HUDEP-2 (cell line): ENCODE data around the gene PRSS33.

ENCODE experiments used
- DNase-seq, 76 experiments: peaks; one replicate each; lab custom pipeline; 2025; ENCODE audit not compliant: unreplicated experiment in 76 of 76; lab: John Stamatoyannopoulos, UW

Gene PRSS33, protein sequence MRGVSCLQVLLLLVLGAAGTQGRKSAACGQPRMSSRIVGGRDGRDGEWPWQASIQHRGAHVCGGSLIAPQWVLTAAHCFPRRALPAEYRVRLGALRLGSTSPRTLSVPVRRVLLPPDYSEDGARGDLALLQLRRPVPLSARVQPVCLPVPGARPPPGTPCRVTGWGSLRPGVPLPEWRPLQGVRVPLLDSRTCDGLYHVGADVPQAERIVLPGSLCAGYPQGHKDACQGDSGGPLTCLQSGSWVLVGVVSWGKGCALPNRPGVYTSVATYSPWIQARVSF

DNA sequence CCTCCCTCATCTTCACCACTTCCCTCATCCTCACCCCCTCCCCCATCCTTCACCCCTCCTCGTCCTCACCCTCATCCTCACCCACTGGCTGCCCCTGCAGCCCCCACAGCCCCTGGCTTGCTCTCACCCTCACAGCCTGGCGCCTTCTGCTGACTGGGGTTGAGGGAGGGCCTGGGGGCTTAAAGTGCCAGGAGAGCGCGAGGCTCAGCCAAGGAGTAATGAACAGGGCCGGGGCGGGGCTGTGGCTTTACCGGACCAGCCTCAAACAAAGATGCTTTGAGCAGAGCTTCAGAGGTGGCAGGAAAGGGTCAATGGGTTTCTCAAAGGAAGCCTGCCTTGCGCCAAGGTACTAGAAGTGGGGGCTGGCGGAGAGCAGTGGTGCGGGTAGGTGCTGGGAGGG lies at the start of gene PRSS33:
TSS of gene PRSS33 (minus strand) at position 155 of the 400 bp plus-strand sequence. CDS start 1,013 bp downstream, outside the sequence.
- DNase-seq, result no peak

DNA sequence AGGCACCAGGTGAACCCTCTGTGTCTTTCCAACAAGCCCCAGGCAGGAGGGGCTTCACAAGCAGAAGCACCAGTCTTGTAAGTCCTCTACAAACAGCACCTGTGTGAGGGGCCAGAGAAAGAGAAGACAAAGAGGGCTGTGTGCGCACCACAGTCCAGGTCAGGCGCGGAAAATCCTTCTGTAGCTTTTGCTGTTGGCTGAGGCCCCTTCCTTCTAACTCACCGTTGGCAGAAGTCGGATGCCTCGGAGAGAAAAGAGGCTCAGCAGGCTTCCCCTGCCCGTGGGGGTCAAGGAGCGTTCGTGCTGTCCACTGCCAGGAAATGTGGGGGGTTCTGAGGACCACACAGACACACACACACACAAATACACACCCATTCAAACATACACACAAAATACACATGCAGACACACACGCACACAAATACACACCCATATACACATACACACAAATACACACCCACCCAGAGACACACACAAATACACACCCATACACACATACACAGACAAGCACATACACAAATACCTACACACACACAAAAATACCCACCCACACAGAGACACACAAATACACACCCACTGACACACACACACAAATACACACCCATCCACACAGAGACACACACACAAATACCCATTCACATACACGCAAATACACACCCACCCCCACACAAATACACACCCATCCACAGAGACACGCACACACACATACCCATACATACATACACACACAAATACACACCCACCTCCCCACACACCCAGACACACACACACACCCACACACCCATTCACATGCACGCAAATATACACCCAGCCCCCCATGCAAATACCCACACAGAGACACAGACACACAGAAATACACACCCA lies 49.5 kb upstream of the PRSS33 start:
- no peak for DNase-seq

- no peak for DNase-seq
These were observed 48.5 kb upstream of the PRSS33 start for GRCh38 chr16:2835638-2836493.

- no peak for DNase-seq
These were observed 47.6 kb upstream of the PRSS33 start for GRCh38 chr16:2834968-2835367.

DNA sequence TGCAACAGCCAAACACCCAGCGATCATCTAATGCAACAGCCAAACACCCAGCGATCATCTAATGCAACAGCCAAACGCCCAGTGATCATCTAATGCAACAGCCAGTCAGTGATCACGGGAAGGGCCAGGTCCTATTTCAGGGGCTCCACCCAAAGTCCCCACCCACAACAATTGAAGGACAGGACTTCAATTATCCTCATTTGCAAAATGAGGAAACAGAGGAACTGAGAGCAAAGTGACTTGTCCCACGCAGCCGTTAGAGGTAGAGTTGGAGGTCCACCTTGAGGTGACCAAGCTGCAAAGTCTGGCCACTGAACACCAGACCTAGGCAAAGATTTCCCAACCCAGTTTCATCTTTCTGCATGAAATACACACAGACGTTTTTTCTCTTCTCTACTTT lies 46.4 kb upstream of the PRSS33 start:
- DNase-seq, result no peak

- no peak for DNase-seq
These were observed 43.8 kb upstream of the PRSS33 start for GRCh38 chr16:2831203-2831602.

DNA sequence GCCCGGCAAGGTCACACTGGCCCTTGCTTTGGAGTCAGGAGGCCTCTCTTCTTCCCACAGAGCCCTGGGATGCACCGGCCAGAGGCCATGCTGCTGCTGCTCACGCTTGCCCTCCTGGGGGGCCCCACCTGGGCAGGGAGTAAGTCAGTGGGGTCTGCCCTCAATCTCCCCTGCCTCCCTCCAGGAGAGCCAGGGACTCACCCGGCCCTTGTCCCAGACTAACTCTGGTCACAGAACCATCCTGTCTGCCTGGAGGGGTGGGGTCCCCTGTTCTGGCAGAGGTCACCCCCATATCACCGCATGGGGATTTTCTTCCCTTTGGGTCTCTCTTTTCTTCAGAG lies 43.0 kb upstream of the PRSS33 start:
- DNase-seq, result no peak

GRCh38 chr16:2829501-2830354 lies 42.4 kb upstream of the PRSS33 start, which contains the start of gene ZG16B:
ZG16B (plus strand) TSS chr16:2830303; CDS start chr16:2830442, 139 bp downstream.
- peak in 1 of 76 experiments; percentile 3 for DNase-seq

- DNase-seq, result no peak
These were observed 41.6 kb upstream of the PRSS33 start for GRCh38 chr16:2828876-2829430.

- no peak for DNase-seq
These were observed 41.1 kb upstream of the PRSS33 start for GRCh38 chr16:2828521-2828840.

DNA sequence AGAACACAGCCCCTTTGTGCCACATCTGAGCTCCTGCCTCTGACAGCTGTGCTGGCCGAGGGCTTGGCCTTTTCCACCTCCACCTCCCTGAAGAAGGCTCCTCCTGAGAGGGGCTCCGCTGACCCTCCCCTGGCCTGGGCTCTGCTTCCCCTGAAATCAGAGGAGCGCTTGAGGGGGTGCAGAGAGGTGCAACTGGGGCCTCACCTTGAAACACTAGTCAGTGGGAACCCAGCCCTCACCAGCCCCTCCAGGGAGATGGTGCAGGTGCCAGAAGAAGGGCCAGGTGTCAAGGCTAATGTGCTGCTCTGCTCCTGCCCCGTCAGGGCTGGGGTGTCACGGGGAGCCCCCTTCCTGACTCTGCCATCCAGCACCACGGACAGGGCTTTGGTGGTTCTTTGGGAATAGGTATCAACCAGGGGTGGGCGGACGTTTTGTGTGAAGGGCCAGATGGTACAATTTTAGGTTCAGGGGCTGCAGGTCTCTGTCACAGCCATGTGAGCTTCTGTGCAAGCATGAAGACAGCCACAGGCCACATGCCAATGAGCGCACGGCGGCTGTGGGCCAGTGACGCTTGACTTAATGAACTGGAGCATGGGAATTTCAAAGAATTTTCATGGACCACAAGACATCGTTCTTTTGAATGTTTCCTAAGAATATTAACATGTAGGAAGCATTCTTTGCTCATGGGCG lies 40.6 kb upstream of the PRSS33 start:
- DNase-seq, result no peak

- DNase-seq, result no peak
These were observed 40.0 kb upstream of the PRSS33 start for GRCh38 chr16:2827374-2827791.

DNA sequence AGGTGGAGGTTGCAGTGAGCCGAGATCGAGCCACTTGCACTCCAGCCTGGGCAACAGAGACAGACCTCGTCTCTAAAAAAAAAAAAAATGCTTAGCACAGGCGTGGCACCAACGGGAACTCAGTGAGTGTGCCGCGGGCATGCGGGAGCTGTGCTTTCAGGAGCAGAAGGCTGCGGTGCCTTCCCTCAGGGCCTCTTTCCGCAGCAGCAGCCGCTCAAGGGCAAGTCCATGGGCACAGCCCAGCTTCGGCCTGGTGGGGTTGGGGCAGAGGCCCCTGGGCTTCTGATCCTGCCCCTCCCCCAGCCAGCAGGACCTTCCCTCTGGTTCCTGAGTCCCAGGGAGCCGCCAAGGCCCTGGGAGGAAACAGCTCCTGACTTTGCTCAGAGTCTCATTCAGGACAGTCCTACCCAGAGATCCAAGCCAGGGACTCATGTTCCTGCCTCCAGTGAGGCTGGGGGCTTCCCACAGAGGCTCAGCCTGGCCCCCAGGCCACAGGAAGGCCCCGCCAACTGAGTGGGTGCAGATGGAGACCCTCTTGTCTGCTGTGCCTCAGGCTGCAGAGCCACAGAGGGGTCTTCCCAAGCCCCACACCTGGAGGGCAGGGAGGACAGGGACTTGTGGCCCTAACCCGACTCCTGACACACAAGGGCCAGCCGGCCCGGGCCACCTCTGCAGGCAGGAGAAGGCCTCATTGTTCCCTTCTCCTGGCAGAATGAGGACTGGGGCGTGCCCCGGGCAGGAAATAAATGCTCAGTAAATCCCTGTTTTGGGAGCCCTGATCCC lies 39.4 kb upstream of the PRSS33 start:
- DNase-seq, result no peak

DNA sequence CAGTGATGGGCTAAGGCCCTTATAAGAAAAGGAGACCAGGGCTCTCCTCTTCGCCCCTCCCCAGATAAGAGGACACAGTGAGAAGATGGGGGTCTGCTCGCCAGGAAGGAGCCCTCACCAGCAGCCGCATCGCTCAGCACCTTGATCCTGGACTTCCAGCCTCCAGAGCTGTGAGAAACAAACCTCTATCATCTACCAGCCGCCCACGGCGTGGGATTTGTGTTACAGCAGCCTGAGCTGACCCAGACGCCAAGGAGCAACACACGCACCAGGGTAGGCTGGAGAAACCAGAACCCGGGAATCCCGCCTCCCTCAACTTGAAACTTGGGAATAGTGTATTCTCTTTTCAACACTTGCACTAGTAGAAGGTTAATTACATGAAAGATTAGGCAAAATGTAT lies 38.5 kb upstream of the PRSS33 start:
- no peak for DNase-seq

DNA sequence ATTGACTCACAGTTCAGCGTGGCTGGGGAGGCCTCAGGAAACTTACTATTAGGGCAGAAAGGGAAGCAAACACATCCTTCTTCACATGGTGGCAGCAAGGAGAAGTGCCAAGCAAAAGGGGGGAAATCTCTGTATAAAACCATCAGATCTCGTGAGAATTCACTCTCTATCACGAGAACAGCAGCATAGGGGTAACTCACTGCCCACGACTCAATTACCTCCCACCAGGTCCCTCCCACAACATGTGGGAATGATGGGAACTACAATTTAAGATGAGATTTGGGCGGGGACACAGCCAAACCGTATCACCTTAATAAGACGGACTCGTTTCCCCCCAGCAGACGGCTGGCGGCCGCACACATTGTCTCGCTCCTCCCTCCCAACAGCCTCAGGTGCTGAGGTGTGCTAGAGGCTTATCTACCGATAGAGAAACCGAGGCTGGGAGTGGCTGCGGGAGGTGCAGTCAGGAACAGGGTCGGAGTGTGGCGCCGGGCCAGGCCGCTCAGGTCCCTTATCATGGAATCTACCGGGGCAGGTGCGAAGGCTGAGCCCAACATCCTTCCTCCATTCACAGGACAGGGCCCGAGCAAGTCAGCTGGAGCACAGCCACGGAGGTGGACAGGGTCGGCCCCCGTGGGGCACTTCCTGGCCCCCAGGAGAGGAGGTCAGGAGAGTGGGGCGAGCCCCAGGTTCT lies 37.8 kb upstream of the PRSS33 start:
- no peak for DNase-seq

DNA sequence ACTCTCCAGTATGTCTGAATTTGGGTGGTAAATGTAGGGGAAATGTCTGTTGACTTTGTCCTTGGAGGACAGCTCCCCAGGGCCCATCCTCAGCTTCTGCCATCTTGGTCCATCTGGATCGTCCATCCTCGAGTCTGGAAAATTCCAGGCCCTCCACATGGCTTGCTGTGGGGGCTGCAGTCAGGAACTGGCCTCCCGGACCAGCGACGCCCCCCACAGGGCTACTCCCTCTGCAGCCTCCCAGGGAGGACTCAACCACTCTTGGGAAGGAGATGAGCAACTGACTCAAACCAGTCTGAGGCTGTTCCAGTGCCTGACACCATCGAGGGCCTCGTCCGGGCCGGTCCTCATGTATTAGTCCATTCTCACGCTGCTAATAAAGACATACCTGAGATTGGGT lies 37.3 kb upstream of the PRSS33 start:
- no peak for DNase-seq

GRCh38 chr16:2822496-2822895 lies 35.1 kb upstream of the PRSS33 start:
- no peak for DNase-seq

GRCh38 chr16:2822158-2822495 lies 34.8 kb upstream of the PRSS33 start:
- no peak for DNase-seq
